A204.1 (cell line): ENCODE results near the gene FRG2B.
"Not testable (repeated sequence)": the region's sequence is repeated elsewhere in the genome, so short reads cannot be mapped to it uniquely, and the experiment has no call there.

ENCODE experiments used
- FAIRE-seq: peaks from 2 replicates; lab custom pipeline; 2012; peaks lifted over from hg19 to GRCh38; lab: Jason Lieb, UNC

The FRG2B gene

GRCh38 chr10:133626695-133627094, at the start of gene FRG2B:
TSS of gene FRG2B (minus strand) at chr10:133626795. CDS start at chr10:133626742, 53 bp downstream.
- not testable (repeated sequence) for FAIRE-seq

- FAIRE-seq: not testable (repeated sequence)
Observed at GRCh38 chr10:133667446-133667845, 40.9 kb upstream of the FRG2B start.

- not testable (repeated sequence) for FAIRE-seq
Observed at GRCh38 chr10:133663544-133664160, 37.1 kb upstream of the FRG2B start.

- FAIRE-seq: not testable (repeated sequence)
Observed at GRCh38 chr10:133661122-133661521, 34.5 kb upstream of the FRG2B start.

- not testable (repeated sequence) for FAIRE-seq
Observed at GRCh38 chr10:133660516-133660915, 33.9 kb upstream of the FRG2B start.

GRCh38 chr10:133657276-133657675, 30.7 kb upstream of the FRG2B start:
- FAIRE-seq: not testable (repeated sequence)

- not testable (repeated sequence) for FAIRE-seq
Observed at GRCh38 chr10:133648872-133649455, 22.4 kb upstream of the FRG2B start.

- not testable (repeated sequence) for FAIRE-seq
Observed at GRCh38 chr10:133647075-133647748, 20.6 kb upstream of the FRG2B start.

GRCh38 chr10:133637846-133638235, 11.2 kb upstream of the FRG2B start:
- FAIRE-seq: not testable (repeated sequence)

- FAIRE-seq: not testable (repeated sequence)
Observed at GRCh38 chr10:133637202-133637845, 10.7 kb upstream of the FRG2B start.

GRCh38 chr10:133630723-133631249, 4.2 kb upstream of the FRG2B start:
- FAIRE-seq: not testable (repeated sequence)

GRCh38 chr10:133622544-133622943, 4.1 kb downstream of the FRG2B start:
- not testable (repeated sequence) for FAIRE-seq

- FAIRE-seq: no peak
Observed at GRCh38 chr10:133618851-133619250, 7.7 kb downstream of the FRG2B start.

- FAIRE-seq: no peak
Observed at GRCh38 chr10:133617196-133617595, 9.4 kb downstream of the FRG2B start.

- no peak for FAIRE-seq
Observed at GRCh38 chr10:133616371-133617130, 10.0 kb downstream of the FRG2B start.

- FAIRE-seq: no peak
Observed at GRCh38 chr10:133614830-133615580, 11.6 kb downstream of the FRG2B start.

- no peak for FAIRE-seq
Observed at GRCh38 chr10:133613699-133614098, 12.9 kb downstream of the FRG2B start.

GRCh38 chr10:133611079-133611478, 15.5 kb downstream of the FRG2B start:
- FAIRE-seq: no peak

- peak; percentile 96 for FAIRE-seq
Observed at GRCh38 chr10:133608855-133609254, 17.7 kb downstream of the FRG2B start.

GRCh38 chr10:133603434-133603833, 23.2 kb downstream of the FRG2B start:
- not testable (repeated sequence) for FAIRE-seq

GRCh38 chr10:133600657-133601056, 25.9 kb downstream of the FRG2B start:
- FAIRE-seq: peak; percentile 85
